ENCODE results near the gene TMEM62. TPM values are rescaled to one million over a fixed set of nuclear protein-coding genes. Genes with fewer than 3 reads are reported as not detected.

Gene TMEM62
- total RNA-seq, 1 donor from 2014 or later: 15.3 TPM

DNA sequence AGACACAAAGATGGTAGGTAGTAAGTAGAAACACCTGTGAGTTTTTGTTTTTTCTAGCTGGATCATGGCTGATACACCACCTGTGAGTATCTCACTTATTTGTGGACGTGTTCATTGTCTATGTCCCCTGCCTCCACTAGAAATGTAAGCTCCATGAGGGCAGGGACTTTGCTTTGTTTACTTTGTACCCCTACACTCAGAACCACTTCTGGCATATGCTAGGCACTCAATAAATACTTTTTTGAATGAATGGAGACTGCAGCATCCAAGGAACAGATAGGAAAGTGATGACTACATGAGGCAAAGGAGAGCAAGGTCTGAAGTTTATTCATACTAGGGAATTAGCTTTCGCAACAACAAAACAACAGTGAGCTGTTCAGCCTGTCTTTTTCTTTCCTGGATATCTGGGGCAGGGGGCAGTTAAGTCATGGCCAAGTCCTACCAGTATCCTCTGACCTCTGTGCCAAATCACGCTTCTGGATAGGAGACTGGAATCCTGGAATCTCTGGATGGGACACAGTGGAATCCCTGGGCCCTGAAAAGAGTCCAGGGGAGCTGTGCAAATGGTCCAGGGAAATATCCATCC lies 99.0 kb downstream of the TMEM62 start:
- H3K9me3 Mint-ChIP-seq: peaks cover 2% of the 10 kb centered on the region
- TF ChIP-seq, protein P1, sequence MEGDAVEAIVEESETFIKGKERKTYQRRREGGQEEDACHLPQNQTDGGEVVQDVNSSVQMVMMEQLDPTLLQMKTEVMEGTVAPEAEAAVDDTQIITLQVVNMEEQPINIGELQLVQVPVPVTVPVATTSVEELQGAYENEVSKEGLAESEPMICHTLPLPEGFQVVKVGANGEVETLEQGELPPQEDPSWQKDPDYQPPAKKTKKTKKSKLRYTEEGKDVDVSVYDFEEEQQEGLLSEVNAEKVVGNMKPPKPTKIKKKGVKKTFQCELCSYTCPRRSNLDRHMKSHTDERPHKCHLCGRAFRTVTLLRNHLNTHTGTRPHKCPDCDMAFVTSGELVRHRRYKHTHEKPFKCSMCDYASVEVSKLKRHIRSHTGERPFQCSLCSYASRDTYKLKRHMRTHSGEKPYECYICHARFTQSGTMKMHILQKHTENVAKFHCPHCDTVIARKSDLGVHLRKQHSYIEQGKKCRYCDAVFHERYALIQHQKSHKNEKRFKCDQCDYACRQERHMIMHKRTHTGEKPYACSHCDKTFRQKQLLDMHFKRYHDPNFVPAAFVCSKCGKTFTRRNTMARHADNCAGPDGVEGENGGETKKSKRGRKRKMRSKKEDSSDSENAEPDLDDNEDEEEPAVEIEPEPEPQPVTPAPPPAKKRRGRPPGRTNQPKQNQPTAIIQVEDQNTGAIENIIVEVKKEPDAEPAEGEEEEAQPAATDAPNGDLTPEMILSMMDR (conservative IDR thresholded peaks at IDR 0.05): no peak
- peaks cover 3% of the 10 kb centered on the region for H3K27me3 Mint-ChIP-seq (ENCODE audit: low read depth)
- DNase-seq (ENCODE audit: low read depth, low spot score): no peak
- H3K4me3 Mint-ChIP-seq: no peak overlapping the region
- H3K36me3 Mint-ChIP-seq (ENCODE audit: low read depth): no peaks in the 10 kb centered on the region
- no peak overlapping the region for H3K27ac Mint-ChIP-seq (ENCODE audit: unreplicated experiment)
- H3K4me1 Mint-ChIP-seq: no peaks in the 10 kb centered on the region

Other genes starting within 250 kb of the TMEM62 start
- 25.4 and 28.2 TPM in 2 replicates for gene TTBK2, start 212.8 kb upstream of the TMEM62 start, total RNA-seq
- 23.9 and 29.3 TPM in 2 replicates for gene UBR1, start 27.5 kb upstream of the TMEM62 start, total RNA-seq
- gene CCNDBP1, start 51.8 kb downstream of the TMEM62 start, total RNA-seq: 29.5 and 31.4 TPM in 2 replicates
- not detected in 2 replicates for gene EPB42, start 87.4 kb downstream of the TMEM62 start, total RNA-seq
- gene TGM5, start 133.3 kb downstream of the TMEM62 start, total RNA-seq: not detected in 2 replicates
- gene TGM7, start 168.7 kb downstream of the TMEM62 start, total RNA-seq: not detected in 2 replicates
- 18.8 and 18.9 TPM in 2 replicates for gene LCMT2, start 197.0 kb downstream of the TMEM62 start, total RNA-seq
- gene ZSCAN29, start 237.5 kb downstream of the TMEM62 start, total RNA-seq: 59.6 and 62.6 TPM in 2 replicates
- 35.6 and 38.2 TPM in 2 replicates for gene TUBGCP4, start 237.5 kb downstream of the TMEM62 start, total RNA-seq

All from neural crest cell (in vitro differentiated cells).